ENCODE data around the gene PRODH2.
"Not testable (repeated sequence)": the region's sequence is repeated elsewhere in the genome, so short reads cannot be mapped to it uniquely, and the experiment has no call there.

Gene PRODH2

GRCh38 chr19:35841961-35842595 is 29.4 kb upstream of the PRODH2 start:
- Histone ChIP-seq H3K9me2 (ENCODE audit: low read depth, low read length) (no peaks in the 10 kb centered on the region), H3K4me3 (ENCODE audit: low read depth, low read length, poor library complexity, severe bottlenecking) (no peak overlapping the region), H3F3A (ENCODE audit: insufficient read depth, low read length) (no peaks in the 10 kb centered on the region), H3K27me3 (ENCODE audit: insufficient read depth, low read length) (0 out of 2 replicates have a peak, but pooled peaks cover 7% of the 10 kb centered on the region), H3K36me3 (ENCODE audit: insufficient read depth, low read length) (no peaks in the 10 kb centered on the region; the same call in 1 of the 2 replicates), H3K79me2 (ENCODE audit: insufficient read depth, low read length) (no peaks in the 10 kb centered on the region), H4K20me1 (ENCODE audit: insufficient read depth, low read length) (no peaks in the 10 kb centered on the region), H3K4me1 (ENCODE audit: insufficient read depth, low read length, severe bottlenecking) (no peaks in the 10 kb centered on the region), H2AFZ (ENCODE audit: low read length) (no peak overlapping the region), H3K27ac (ENCODE audit: low read depth, low read length, poor library complexity, severe bottlenecking) (no peak overlapping the region), H3K9ac (ENCODE audit: low read length) (no peak overlapping the region), H3K4me2 (ENCODE audit: low read length) (no peak overlapping the region), H3K9me3 (ENCODE audit: low read length) (0 out of 2 replicates have a peak, but pooled peaks cover 3% of the 10 kb centered on the region)
- no peak for TF ChIP-seq EZH2 (IDR thresholded peaks at IDR 0.05; ENCODE audit: borderline replicate concordance, low read length)
- TF ChIP-seq CTCF (IDR thresholded peaks at IDR 0.05; ENCODE audit: low read length): no peak

- H3K79me2 ChIP-seq (ENCODE audit: insufficient read depth, low read length); H4K20me1 ChIP-seq (ENCODE audit: insufficient read depth, low read length); H3K9ac ChIP-seq (ENCODE audit: low read length); H3K27me3 ChIP-seq (ENCODE audit: insufficient read depth, low read length); H3K9me2 ChIP-seq (ENCODE audit: low read depth, low read length); H3K27ac ChIP-seq (ENCODE audit: low read depth, low read length, poor library complexity, severe bottlenecking); H3F3A ChIP-seq (ENCODE audit: insufficient read depth, low read length); H3K9me3 ChIP-seq (ENCODE audit: low read length); H3K4me2 ChIP-seq (ENCODE audit: low read length); H3K36me3 ChIP-seq (ENCODE audit: insufficient read depth, low read length); H3K4me1 ChIP-seq (ENCODE audit: insufficient read depth, low read length, severe bottlenecking); H2AFZ ChIP-seq (ENCODE audit: low read length); H3K4me3 ChIP-seq (ENCODE audit: low read depth, low read length, poor library complexity, severe bottlenecking): not testable (repeated sequence)
These were observed 23.5 kb upstream of the PRODH2 start for GRCh38 chr19:35836096-35836495.

GRCh38 chr19:35833972-35834371 is 21.3 kb upstream of the PRODH2 start:
- H3K9me3 ChIP-seq (ENCODE audit: low read length): no peaks in the 10 kb centered on the region
- no peaks in the 10 kb centered on the region for H3K4me1 ChIP-seq (ENCODE audit: insufficient read depth, low read length, severe bottlenecking)
- H3K9ac ChIP-seq (ENCODE audit: low read length): no peak overlapping the region
- H3F3A ChIP-seq (ENCODE audit: insufficient read depth, low read length): no peaks in the 10 kb centered on the region
- no peaks in the 10 kb centered on the region for H3K9me2 ChIP-seq (ENCODE audit: low read depth, low read length)
- H2AFZ ChIP-seq (ENCODE audit: low read length): no peak overlapping the region
- peaks cover 1% of the 10 kb centered on the region; the same call in 1 of the 2 replicates for H3K27me3 ChIP-seq (ENCODE audit: insufficient read depth, low read length)
- TF ChIP-seq CTCF (IDR thresholded peaks at IDR 0.05; ENCODE audit: low read length) (no peak), EZH2 (IDR thresholded peaks at IDR 0.05; ENCODE audit: borderline replicate concordance, low read length) (no peak)
- no peaks in the 10 kb centered on the region for H3K79me2 ChIP-seq (ENCODE audit: insufficient read depth, low read length)
- no peak overlapping the region for H3K4me2 ChIP-seq (ENCODE audit: low read length)
- no peaks in the 10 kb centered on the region for H4K20me1 ChIP-seq (ENCODE audit: insufficient read depth, low read length)
- no peak overlapping the region for H3K27ac ChIP-seq (ENCODE audit: low read depth, low read length, poor library complexity, severe bottlenecking)
- no peaks in the 10 kb centered on the region for H3K36me3 ChIP-seq (ENCODE audit: insufficient read depth, low read length)
- H3K4me3 ChIP-seq (ENCODE audit: low read depth, low read length, poor library complexity, severe bottlenecking): no peak overlapping the region

- Histone ChIP-seq H3K9me3 (ENCODE audit: low read length) (no peaks in the 10 kb centered on the region), H3K9me2 (ENCODE audit: low read depth, low read length) (no peaks in the 10 kb centered on the region), H3K27ac (ENCODE audit: low read depth, low read length, poor library complexity, severe bottlenecking) (no peak overlapping the region), H3F3A (ENCODE audit: insufficient read depth, low read length) (no peaks in the 10 kb centered on the region), H3K4me2 (ENCODE audit: low read length) (no peak overlapping the region), H3K9ac (ENCODE audit: low read length) (no peak overlapping the region), H3K4me3 (ENCODE audit: low read depth, low read length, poor library complexity, severe bottlenecking) (no peak overlapping the region), H3K36me3 (ENCODE audit: insufficient read depth, low read length) (no peaks in the 10 kb centered on the region), H4K20me1 (ENCODE audit: insufficient read depth, low read length) (no peaks in the 10 kb centered on the region), H2AFZ (ENCODE audit: low read length) (no peak overlapping the region), H3K27me3 (ENCODE audit: insufficient read depth, low read length) (no peaks in the 10 kb centered on the region; the same call in 1 of the 2 replicates), H3K4me1 (ENCODE audit: insufficient read depth, low read length, severe bottlenecking) (no peaks in the 10 kb centered on the region), H3K79me2 (ENCODE audit: insufficient read depth, low read length) (no peaks in the 10 kb centered on the region)
- TF ChIP-seq CTCF (IDR thresholded peaks at IDR 0.05; ENCODE audit: low read length) (no peak), EZH2 (IDR thresholded peaks at IDR 0.05; ENCODE audit: borderline replicate concordance, low read length) (no peak)
These were observed 19.4 kb upstream of the PRODH2 start for GRCh38 chr19:35832054-35832453.

All from OCI-LY1 (cell line).